Gastroesophageal sphincter (tissue), 4 donors: ENCODE data around the gene SLC35F5. TPM values are rescaled to one million over a fixed set of nuclear protein-coding genes. Genes with fewer than 3 reads are reported as not detected.

ENCODE experiments used
- ATAC-seq: fragments of 150-250 bp; one replicate; pipeline ENCODE4 v1.9.1; 2016; ENCODE audit warnings: mild to moderate bottlenecking, moderate library complexity
- H3K27ac ChIP-seq, 4 donors: fragments of 200-600 bp; sonication (generic) in 3 of 4; 1 replicate in 3 of 4; 2 replicates in 1 of 4; pipeline ENCODE4 v1.5.1; 2016 to 2019
- H3K27me3 ChIP-seq: fragments of 200-600 bp; sonication (generic); one replicate; pipeline ENCODE4 v1.5.1; 2019
- H3K36me3 ChIP-seq, 2 donors: fragments of 200-600 bp; sonication (generic); one replicate each; pipeline ENCODE4 v1.5.1; 2019; ENCODE audit warnings: control low read depth in 1 of 2
- H3K4me1 ChIP-seq, 3 donors: fragments of 200-600 bp; sonication (generic); 1 replicate in 2 of 3; 2 replicates in 1 of 3; pipeline ENCODE4 v1.5.1; 2016 to 2019; ENCODE audit warnings: control low read depth in 2 of 3
- H3K4me3 ChIP-seq, 2 donors: fragments of 200-600 bp; sonication (generic); one replicate each; pipeline ENCODE4 v1.5.1; 2019; ENCODE audit warnings: mild to moderate bottlenecking in 1 of 2, moderate library complexity in 1 of 2
- H3K9me3 ChIP-seq, 3 donors: fragments of 200-600 bp; sonication (generic); one replicate each; pipeline ENCODE4 v1.5.1; 2017 to 2019; ENCODE audit warnings: control low read depth in 2 of 3
- EP300 ChIP-seq: sonication (generic); formaldehyde crosslinking; IDR thresholded peaks from one replicate; pipeline ENCODE4 v1.6.1; 2017; ENCODE audit warnings: antibody characterized with exemption, mild to moderate bottlenecking
- POLR2A ChIP-seq, 2 donors: fragments of 450-650 bp; IDR thresholded peaks; one replicate each; pipeline ENCODE4 v1.6.1; 2017; ENCODE audit warnings: antibody characterized with exemption in 2 of 2, mild to moderate bottlenecking in 2 of 2, moderate library complexity in 1 of 2
- POLR2AphosphoS5 ChIP-seq: sonication (generic); formaldehyde crosslinking; IDR thresholded peaks from one replicate; pipeline ENCODE4 v1.6.1; 2017; ENCODE audit warnings: antibody characterized with exemption
- WGBS, 2 donors: methylation state at CpG; one replicate each; pipeline ENCODE4 v1.1.5; 2018; ENCODE audit warnings: low coverage in 1 of 2; 5-methylcytosine and 5-hydroxymethylcytosine counted together
- total RNA-seq, 4 donors: library from RNA; depleted of rRNA; stranded (reverse); fragments of >200 nt; gene quantifications; one replicate each; pipeline ENCODE4 v1.1.0, GENCODE V29; 2016
- TF ChIP-seq, protein P1 (sequence below), 4 experiments: fragments of 200-600 bp in 2 of 4; fragments of 450-650 bp in 2 of 4; sonication (generic) in 1 of 4; IDR thresholded peaks; one replicate each; pipeline ENCODE4 v1.5.1; 2017 to 2019; ENCODE audit warnings: antibody characterized with exemption in 4 of 4, mild to moderate bottlenecking in 2 of 4, moderate library complexity in 2 of 4

Gene SLC35F5
- total RNA-seq, 4 donors from 2014 or later: 42.5 to 90.3 (median 49.2) TPM

DNA sequence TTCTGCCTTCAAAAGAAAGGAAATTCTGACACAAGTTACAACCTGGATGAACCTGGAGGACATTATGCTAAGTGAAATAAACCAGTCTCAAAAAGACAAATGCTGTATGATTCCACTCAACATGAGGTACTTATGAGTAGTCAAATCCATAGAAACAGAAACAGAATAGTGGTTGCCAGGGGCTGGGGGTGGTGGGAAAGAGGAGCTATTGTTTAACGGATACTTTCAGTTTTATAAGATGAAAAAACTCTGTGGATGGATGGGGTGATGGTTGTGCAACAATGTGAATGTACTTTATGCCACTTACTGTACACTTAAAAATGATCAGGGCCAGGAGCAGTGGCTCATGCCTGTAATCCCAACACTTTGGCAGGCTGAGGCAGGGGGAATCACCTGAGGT is 15.4 kb downstream of the SLC35F5 start:
- Histone ChIP-seq H3K9me3 (no peaks in the 10 kb centered on the region), H3K27me3 (no peaks in the 10 kb centered on the region), H3K36me3 (peaks cover 17 to 97% of the 10 kb centered on the region in 2 donors), H3K27ac (no peak overlapping the region), H3K4me1 (no peaks in the 10 kb centered on the region), H3K4me3 (no peak overlapping the region)
- ATAC-seq: no peak
- 78 to 100% methylated on average over 1 of the region's 1 CpG for WGBS, 2 donors
- TF ChIP-seq, protein P1, sequence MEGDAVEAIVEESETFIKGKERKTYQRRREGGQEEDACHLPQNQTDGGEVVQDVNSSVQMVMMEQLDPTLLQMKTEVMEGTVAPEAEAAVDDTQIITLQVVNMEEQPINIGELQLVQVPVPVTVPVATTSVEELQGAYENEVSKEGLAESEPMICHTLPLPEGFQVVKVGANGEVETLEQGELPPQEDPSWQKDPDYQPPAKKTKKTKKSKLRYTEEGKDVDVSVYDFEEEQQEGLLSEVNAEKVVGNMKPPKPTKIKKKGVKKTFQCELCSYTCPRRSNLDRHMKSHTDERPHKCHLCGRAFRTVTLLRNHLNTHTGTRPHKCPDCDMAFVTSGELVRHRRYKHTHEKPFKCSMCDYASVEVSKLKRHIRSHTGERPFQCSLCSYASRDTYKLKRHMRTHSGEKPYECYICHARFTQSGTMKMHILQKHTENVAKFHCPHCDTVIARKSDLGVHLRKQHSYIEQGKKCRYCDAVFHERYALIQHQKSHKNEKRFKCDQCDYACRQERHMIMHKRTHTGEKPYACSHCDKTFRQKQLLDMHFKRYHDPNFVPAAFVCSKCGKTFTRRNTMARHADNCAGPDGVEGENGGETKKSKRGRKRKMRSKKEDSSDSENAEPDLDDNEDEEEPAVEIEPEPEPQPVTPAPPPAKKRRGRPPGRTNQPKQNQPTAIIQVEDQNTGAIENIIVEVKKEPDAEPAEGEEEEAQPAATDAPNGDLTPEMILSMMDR (IDR thresholded peaks at IDR 0.05): no peak
- TF ChIP-seq POLR2A (IDR thresholded peaks at IDR 0.05) (no peak), EP300 (no peak), POLR2AphosphoS5 (no peak)

DNA sequence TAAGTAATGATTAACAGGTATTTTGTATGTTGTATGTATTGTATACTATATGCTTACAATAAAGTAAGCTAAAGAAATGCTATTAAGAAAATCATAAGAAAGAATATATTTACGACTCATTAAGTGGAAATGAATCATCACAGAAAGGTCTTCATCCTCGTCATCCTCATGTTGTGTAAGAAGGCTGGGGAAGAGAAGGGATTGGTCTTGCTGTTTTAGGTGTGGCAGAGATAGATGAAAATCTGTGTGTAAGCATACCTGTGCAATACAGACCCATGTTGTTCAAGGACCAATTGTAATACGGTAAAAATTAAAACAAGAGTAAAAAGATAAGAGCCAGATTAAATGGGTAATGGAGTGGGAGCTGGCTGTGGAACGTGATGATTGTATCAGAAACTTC is 16.6 kb downstream of the SLC35F5 start:
- peaks cover 17 to 92% of the 10 kb centered on the region in 2 donors for H3K36me3 ChIP-seq
- H3K27me3 ChIP-seq: no peaks in the 10 kb centered on the region
- H3K27ac ChIP-seq: no peak overlapping the region
- TF ChIP-seq, protein P1 (IDR thresholded peaks at IDR 0.05): no peak
- TF ChIP-seq POLR2AphosphoS5 (no peak), EP300 (no peak), POLR2A (IDR thresholded peaks at IDR 0.05) (no peak)
- H3K4me3 ChIP-seq: no peak overlapping the region
- WGBS, 2 donors: 89 to 96% methylated on average over 3 to 4 of the region's 4 CpGs
- H3K9me3 ChIP-seq: no peaks in the 10 kb centered on the region
- ATAC-seq: no peak
- H3K4me1 ChIP-seq: no peaks in the 10 kb centered on the region

DNA sequence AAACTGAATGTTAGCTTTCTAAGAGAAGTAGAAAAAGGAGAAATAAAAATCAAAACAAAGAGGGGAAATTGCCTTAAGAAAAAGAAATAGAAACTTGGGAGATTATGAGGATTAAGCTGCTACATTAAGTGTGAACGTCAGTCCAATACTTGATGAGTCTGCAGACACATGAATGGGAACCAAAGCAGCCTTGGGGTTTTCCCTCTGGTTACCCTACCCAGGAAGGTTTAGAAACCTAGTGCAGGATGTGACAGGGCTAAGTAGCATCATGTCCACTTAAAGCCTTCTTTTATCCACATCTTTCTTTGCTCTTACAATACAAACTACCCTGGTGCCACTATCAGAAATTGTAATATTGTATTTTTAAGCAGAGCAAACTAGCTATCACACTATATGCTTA is 22.3 kb downstream of the SLC35F5 start:
- H3K27ac ChIP-seq: no peak overlapping the region
- no peak for TF ChIP-seq POLR2A (IDR thresholded peaks at IDR 0.05)
- TF ChIP-seq EP300: no peak
- TF ChIP-seq, protein P1 (IDR thresholded peaks at IDR 0.05): no peak
- no peak for TF ChIP-seq POLR2AphosphoS5
- peaks cover 7 to 81% of the 10 kb centered on the region in 2 donors for H3K36me3 ChIP-seq
- no peaks in the 10 kb centered on the region for H3K27me3 ChIP-seq
- no peaks in the 10 kb centered on the region for H3K9me3 ChIP-seq
- no peak overlapping the region for H3K4me3 ChIP-seq
- no peak for ATAC-seq
- no peaks in the 10 kb centered on the region for H3K4me1 ChIP-seq
- WGBS, 2 donors: 40 to 50% methylated on average over 1 of the region's 1 CpG

DNA sequence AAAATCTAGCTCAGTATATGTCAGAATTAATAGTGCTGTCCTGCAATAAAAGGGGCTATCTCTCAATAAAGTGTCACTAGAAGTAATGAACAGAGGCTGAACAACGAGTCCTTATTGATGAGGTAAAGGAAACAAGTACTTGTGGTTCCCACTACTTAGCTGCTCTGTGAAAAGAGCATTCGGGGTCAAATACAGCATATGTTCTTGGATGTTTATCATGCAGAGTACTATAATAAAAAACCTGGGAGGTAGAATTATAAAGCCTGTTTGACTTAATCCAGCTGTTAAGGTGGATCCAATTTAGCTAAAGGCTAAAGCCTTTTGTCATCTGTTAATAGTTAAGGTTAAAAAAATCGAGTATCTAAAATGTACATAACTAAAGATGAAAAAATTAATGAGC is 32.4 kb downstream of the SLC35F5 start:
- Histone ChIP-seq H3K27ac (no peak overlapping the region), H3K4me3 (no peak overlapping the region), H3K27me3 (no peaks in the 10 kb centered on the region), H3K36me3 (peaks cover 0 to 71% of the 10 kb centered on the region in 2 donors), H3K9me3 (no peaks in the 10 kb centered on the region), H3K4me1 (no peaks in the 10 kb centered on the region)
- ATAC-seq: no peak
- 35 to 45% methylated on average over 3 of the region's 3 CpGs for WGBS, 2 donors
- TF ChIP-seq, protein P1 (IDR thresholded peaks at IDR 0.05): no peak
- TF ChIP-seq POLR2A (IDR thresholded peaks at IDR 0.05) (no peak), POLR2AphosphoS5 (no peak), EP300 (no peak)

DNA sequence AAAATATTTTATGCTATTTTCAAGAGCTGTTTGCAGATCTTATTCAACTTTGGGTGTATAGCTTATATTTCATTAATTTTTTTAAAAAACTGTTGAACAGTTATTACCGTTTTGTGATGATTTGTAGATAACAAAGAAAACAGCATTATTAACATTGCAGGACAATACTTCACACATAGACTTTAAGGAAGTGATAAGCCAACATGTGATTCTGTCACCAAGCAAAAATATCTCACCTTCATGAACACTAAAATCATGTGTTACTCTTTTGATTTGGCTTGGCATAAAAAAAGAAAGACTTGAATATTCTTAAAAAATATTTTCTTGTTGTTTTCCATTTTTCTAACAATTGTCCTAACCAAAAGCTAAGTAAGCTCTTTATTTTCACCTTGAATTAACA is 33.0 kb downstream of the SLC35F5 start:
- H3K36me3 ChIP-seq: peaks cover 0 to 71% of the 10 kb centered on the region in 2 donors
- no peaks in the 10 kb centered on the region for H3K9me3 ChIP-seq
- no peak overlapping the region for H3K27ac ChIP-seq
- TF ChIP-seq, protein P1 (IDR thresholded peaks at IDR 0.05): no peak
- TF ChIP-seq POLR2AphosphoS5 (no peak), POLR2A (IDR thresholded peaks at IDR 0.05) (no peak), EP300 (no peak)
- WGBS, 2 donors: 88 to 93% methylated on average over 1 of the region's 1 CpG
- H3K4me1 ChIP-seq: no peaks in the 10 kb centered on the region
- H3K4me3 ChIP-seq: no peak overlapping the region
- no peak for ATAC-seq
- no peaks in the 10 kb centered on the region for H3K27me3 ChIP-seq
